Medulla oblongata (tissue), 1 donor: ENCODE measurements around the gene PIGV.

Experiments
- DNase-seq: peaks from one replicate; pipeline ENCODE4 v3.0.0-alpha.2; 2015; ENCODE audit errors: extremely low spot score

The PIGV gene

DNA sequence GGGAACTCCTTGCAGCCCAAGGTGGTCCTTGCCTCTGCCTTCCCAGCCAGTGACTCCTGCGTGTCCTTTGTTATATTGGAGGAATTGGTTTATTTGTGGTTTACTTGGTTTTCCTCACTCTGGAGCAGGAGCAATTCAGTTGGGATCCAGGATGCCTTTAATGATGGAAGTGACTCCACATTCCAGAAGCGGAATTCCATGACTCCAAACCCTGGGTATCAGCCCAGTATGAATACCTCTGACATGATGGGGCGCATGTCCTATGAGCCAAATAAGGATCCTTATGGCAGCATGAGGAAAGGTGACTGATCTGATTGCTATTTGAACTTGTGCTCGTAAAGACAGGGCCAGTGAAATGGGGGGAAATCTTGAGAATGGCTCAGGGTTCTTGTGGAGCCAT, 15.1 kb upstream of the PIGV start:
- DNase-seq, result no peak

DNA sequence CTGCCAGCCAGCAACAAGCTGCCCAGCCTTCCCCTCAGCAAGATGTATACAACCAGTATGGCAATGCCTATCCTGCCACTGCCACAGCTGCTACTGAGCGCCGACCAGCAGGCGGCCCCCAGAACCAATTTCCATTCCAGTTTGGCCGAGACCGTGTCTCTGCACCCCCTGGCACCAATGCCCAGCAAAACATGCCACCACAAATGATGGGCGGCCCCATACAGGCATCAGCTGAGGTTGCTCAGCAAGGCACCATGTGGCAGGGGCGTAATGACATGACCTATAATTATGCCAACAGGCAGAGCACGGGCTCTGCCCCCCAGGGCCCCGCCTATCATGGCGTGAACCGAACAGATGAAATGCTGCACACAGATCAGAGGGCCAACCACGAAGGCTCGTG, 13.3 kb upstream of the PIGV start:
- no peak for DNase-seq

DNA sequence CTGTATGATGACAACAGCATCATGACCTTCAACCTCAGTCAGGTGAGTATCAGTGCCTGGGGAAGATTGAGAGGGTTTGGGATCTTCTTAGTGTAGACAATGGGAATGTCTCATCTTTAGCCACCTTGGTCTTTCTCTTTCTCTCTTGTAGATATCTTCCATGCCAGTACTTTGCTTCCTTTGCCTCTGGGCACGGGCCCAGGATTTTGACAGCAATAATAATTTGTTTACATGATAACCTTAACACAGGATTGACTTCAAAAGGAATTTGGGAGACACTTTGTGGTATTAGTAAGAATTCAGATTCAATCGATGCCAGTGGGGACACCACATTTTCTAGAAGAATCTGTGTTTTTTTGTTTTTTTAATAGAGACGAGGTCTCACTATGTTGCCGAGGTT, 12.1 kb upstream of the PIGV start:
- DNase-seq, result no peak

DNA sequence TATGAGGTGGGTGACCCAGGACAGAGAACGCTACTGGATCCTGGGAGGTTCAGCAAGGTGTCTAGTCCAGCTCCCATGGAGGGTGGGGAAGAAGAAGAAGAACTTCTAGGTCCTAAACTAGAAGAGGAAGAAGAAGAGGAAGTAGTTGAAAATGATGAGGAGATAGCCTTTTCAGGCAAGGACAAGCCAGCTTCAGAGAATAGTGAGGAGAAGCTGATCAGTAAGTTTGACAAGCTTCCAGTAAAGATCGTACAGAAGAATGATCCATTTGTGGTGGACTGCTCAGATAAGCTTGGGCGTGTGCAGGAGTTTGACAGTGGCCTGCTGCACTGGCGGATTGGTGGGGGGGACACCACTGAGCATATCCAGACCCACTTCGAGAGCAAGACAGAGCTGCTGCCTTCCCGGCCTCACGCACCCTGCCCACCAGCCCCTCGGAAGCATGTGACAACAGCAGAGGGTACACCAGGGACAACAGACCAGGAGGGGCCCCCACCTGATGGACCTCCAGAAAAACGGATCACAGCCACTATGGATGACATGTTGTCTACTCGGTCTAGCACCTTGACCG, 8.6 kb upstream of the PIGV start:
- DNase-seq, result no peak

DNA sequence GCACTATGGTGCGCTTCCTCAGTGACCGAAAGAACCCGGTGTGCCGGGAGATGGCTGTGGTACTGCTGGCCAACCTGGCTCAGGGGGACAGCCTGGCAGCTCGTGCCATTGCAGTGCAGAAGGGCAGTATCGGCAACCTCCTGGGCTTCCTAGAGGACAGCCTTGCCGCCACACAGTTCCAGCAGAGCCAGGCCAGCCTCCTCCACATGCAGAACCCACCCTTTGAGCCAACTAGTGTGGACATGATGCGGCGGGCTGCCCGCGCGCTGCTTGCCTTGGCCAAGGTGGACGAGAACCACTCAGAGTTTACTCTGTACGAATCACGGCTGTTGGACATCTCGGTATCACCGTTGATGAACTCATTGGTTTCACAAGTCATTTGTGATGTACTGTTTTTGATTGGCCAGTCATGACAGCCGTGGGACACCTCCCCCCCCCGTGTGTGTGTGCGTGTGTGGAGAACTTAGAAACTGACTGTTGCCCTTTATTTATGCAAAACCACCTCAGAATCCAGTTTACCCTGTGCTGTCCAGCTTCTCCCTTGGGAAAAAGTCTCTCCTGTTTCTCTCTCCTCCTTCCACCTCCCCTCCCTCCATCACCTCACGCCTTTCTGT, 7.3 kb upstream of the PIGV start:
- no peak for DNase-seq

DNA sequence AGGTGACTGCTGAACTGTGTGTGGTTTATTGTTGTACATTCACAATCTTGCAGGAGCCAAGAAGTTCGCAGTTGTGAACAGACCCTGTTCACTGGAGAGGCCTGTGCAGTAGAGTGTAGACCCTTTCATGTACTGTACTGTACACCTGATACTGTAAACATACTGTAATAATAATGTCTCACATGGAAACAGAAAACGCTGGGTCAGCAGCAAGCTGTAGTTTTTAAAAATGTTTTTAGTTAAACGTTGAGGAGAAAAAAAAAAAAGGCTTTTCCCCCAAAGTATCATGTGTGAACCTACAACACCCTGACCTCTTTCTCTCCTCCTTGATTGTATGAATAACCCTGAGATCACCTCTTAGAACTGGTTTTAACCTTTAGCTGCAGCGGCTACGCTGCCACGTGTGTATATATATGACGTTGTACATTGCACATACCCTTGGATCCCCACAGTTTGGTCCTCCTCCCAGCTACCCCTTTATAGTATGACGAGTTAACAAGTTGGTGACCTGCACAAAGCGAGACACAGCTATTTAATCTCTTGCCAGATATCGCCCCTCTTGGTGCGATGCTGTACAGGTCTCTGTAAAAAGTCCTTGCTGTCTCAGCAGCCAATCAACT, 6.4 kb upstream of the PIGV start:
- no peak for DNase-seq

DNA sequence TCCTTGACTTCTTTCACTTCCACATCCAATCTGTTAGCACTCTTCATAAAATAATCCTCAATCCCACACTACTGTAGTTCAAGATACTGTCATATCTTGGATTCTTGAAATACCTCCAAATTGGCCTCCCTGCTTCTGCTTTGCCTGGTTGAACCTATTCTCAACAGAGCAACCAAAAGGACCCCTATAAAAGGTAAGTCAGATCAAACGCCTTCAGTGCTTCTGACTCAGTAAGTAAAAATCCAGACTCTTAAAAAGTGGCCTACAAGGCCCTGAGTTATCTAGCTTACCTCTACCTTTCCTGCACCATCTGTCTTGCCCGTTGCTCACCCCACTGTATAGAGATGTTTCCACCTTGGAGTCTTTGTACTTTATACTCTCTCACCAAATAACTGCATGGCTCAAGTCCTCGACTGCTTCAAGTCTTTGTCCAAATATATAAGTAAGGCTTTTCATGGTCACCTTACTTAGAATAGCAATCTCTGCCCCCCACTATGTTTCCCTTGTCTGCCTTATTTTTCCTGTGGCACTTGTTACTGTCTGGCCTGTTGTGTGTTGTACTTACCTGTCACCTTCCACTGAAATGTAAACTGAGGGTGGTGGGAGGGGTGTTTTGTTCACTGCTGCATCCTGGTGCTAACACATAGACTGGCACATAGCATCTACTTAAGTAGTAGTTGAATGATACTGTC, 5.1 kb upstream of the PIGV start:
- DNase-seq, result no peak

- no peak for DNase-seq
Measured at GRCh38 chr1:26783646-26784022, 4.1 kb upstream of the PIGV start.

DNA sequence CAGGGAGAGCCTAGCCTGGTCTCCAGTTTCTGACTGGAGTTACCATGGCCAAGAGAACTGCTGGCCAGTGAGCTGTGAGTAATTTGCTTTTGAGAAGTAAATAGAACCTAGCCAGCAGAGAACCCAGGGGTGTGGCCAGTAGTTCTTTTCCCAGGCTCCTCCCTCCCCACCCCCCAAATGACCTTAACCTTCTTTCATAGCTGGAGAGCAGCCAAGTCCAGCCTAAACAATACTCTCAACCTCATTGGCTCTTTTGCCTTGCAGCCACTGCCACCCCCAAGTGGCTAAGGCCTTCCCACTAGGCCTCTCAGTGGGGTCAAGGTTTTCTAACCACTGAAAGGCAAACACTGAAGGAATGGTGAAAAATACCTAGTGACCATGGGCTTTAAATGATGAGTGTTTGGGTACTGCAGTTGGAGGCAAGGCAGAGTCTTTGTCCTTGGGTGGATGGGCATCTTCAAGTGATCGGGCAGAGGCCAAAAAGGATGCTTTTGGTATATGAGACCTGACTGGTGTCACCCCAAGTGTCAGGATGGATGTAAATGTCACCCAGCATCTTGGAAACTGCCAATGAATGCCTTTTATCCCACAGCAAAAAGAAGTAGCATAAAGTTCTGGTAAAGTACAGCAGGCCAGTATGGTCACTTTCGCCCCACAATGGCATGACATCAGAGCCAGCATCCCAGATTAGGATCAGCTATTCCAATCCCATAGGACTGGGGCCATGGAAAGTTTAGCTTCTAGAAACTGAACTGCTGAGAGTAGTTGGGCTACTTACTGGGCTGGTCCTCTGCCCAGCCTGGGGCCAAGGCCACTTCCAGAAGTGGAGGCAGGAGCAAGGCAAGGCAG, 3.5 kb upstream of the PIGV start:
- peak; percentile 91 for DNase-seq

DNA sequence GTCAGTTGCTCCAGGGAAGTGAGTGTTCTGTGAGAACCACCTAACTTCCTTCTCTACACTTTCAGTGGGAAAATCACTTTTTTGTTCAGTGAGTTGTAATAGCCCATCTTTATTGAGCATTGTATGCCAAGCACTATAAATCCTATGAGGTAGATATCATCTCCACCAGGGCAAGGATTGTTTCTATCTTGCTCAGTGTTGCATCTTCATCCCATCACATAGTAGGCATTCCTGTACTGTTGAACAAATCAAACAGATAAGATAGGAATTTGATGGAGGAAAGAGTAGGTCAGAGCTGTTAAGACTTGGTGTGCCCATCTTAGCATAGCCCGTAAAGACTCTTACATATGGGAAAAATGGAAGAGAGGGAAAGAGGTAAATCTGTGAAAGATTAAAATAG, 2.9 kb upstream of the PIGV start:
- DNase-seq, result no peak

DNA sequence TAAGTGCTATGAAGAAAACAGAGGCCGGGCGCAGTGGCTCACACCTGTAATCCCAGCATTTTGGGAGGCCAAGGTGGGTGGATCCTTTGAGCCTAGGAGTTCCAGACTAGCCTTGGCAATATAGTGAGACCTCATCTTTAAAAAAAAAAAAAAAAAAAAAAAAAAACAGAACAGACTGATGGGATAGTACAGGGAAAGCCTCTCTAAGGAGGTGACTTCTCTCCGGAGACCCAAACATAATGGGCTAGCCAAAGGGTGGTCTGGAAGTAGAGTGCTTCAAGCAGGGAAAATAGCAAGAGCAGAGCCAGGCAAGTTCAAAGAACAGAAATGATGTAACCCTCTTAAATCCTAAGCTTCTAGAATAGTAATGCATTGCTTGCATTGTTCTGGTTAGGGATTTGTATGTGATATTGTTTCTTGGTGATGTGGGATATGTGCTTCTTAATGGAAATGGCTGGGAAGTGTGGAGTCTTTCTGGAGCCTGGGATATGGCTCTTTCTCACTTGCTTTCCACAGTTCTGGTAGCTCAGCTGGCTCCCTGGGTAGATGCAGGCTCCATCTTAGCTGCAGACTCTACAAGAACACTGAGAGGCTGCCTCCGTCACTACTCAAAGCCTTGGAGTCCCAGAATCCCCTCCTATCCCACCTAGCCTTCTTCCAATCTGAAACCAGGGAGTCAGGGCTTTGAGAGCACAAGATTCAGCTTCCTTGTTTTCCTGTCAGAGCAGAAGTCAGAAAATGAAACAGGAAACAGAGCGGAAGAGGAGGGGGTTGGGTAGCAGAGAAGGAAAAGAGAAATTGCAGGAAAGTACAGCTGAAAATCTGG, 1.9 kb upstream of the PIGV start:
- peak; percentile 81 for DNase-seq

DNA sequence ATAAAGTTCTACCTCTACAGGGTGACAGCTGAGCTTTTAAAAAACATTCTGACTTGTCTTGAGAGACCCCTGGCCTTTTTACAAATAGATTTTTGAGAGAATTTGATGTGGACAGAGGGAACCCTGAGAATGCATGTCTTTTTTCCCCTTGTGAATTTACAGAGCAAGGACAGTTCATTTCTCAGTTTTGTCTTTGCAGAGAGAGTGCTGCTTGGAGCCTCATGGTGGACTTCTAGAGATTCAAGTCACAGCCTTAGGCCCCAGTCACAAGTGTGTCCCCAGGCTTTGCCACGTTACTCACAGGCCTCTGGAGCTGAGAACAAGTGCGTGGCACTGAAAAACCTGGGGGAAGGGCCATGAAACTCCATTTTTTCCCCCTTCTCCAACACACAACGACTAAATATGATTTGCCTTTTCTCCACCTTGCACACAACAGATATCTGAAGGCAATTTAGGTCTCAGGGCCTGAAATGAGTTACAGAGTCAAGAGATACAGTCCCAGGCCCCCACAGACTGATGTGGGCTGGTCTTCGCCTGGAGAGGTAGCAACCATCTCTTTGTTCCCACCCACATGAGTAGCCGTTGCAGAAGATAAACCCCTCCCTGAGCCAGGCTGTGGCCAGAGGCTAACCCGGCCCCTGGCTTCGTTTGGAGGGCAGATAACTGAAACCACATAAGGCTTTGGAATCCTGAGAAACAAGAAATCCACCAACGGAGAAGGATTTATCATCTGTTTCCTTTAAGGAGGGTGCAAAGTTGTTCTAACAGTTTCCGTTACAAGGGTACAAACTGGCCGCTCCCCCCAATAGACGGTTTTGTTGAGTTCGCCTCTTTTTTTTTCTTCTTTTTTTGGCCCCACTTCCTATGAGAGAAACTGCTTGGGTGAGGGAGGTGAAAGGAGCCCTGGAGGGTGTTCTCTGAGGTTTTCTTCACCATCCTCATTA, 1.0 kb upstream of the PIGV start:
- peak; percentile 66 for DNase-seq

DNA sequence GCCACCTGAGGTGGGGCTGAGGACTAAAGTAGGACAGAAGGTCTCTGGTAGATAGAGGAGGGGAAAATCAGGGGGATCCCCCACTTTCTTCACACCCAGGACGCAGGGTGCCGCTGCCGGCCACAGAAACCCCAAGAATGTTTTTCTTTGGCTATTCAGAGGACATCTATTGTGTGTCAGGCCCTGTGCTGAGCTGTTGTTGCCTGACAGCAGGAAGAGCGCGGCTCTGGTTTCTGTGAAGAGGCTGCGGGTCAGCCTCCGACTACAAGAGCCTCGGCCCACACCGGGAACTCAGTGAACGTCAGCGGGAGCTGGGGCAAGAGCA, 407 bp upstream of the PIGV start:
- no peak for DNase-seq

- DNase-seq, result no peak
Measured at GRCh38 chr1:26788515-26788785, 700 bp downstream of the PIGV start.

- peak; percentile 95 for DNase-seq
Measured at GRCh38 chr1:26788836-26789611, 1.3 kb downstream of the PIGV start.

- DNase-seq, result no peak
Measured at GRCh38 chr1:26789612-26789865, 1.8 kb downstream of the PIGV start.

GRCh38 chr1:26789931-26790330, 2.2 kb downstream of the PIGV start:
- no peak for DNase-seq

DNA sequence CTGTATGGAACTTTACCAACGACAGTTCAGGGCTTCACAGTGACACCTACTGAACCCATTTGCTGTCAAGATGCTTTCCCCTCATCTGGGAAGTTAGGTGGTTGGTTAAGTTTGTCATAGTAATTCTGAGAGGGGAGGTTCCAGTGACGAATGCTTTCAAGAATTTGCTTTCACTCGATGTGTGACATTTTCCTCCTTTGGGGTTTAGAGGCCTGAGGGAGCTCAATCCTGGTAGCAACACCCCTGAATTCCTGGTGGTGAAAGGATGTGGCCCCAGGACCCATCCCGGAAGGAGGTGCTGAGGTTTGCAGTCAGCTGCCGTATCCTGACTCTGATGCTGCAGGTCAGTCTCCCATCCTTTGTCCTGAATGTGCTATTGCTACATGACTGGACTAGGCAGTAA, 2.8 kb downstream of the PIGV start:
- DNase-seq, result no peak

DNA sequence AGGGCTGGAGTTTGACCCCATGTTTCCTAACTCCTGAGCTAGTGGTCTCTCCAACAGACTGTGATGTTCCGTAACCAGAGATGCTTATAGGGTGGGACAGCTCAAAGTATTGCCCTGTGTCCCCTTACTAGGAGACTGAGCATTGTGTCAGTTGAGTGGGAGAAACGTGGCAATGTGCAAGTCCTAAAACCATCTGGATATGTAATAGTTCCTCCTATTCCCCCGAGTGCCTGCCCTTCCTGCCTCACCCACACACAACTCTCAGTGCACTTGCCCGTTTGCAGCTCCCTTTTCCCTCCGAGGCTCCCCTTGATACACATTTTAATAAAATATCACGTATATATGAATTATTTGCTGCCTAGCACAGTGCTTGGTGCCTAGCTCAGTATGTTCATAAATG, 3.4 kb downstream of the PIGV start:
- no peak for DNase-seq

- DNase-seq, result no peak
Measured at GRCh38 chr1:26791626-26792025, 3.9 kb downstream of the PIGV start.
